ENCODE results near the gene SGK2.
"Not testable (repeated sequence)": the region's sequence is repeated elsewhere in the genome, so short reads cannot be mapped to it uniquely, and the experiment has no call there.

SGK2 gene

DNA sequence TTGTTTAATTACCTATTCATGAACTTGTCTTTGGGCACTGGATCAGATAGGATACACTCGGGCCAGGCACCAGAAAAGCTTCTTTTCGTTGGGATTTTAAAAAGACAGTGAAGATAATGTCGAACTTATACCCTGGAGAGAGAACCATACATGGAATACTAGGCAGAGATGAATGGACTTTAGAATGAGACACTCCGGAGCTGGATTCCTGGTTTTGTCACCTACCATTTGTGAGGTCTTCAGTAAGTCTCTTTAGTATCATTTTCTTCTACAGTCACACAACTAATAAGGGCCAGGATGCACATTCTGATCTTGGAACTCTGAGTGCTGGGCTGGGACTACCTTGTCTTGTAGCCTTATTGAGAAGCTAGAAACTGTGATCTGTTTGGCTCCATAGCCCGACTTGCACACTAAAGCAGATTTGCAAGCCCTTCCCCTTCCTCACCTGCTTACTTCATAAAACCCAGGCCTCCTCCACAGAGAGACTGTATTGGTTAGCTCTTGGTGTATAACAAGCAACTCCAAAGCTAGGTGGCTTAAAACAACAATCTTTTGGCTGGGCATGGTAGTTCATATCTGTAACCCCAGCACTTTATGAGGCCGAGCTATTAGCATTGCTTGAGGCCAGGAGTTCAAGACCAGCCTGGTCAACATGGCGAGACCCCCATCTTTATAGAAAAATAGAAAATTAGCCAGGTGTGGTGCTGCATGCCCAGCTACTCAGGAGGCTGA is 24.5 kb downstream of the SGK2 start:
- H3K27ac ChIP-seq (ENCODE audit: low read depth, low read length), result no peak overlapping the region

DNA sequence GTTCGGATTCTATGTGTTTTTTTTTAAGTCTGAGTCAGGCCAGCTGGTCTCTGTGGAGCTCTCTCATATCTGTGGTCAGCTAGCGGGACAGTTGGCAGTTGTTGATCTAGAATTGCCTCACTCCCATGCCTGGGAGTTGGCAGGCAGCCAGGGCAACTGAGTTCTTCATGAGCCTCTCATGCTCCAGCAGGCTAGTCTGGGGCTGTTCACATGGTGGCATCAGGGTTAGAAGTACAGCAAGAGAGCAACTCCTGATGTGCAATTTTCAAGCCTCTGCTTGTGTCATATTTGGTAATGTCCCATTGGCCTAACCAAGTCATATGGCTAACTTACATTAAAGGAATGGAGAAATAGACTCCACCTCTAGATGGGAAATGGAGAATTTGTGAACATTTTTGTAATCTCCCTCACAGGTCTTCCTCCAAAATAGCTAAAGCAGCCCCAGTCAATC is 25.2 kb downstream of the SGK2 start:
- H3K27me3 ChIP-seq (ENCODE audit: insufficient read depth, low read length), result no peaks in the 10 kb centered on the region
- H3K4me1 ChIP-seq (ENCODE audit: insufficient read depth, low read length), result peaks cover 10% of the 10 kb centered on the region
- no peak overlapping the region for H3K9ac ChIP-seq (ENCODE audit: low read depth, low read length)
- H3K4me3 ChIP-seq (ENCODE audit: low read length), result no peak overlapping the region
- H3K9me3 ChIP-seq (ENCODE audit: insufficient read depth, low read depth, low read length), result no peaks in the 10 kb centered on the region
- WGBS, result 88% methylated on average over 2 of the region's 2 CpGs
- no peak overlapping the region for H3K27ac ChIP-seq (ENCODE audit: low read depth, low read length)
- no peaks in the 10 kb centered on the region for H3K36me3 ChIP-seq (ENCODE audit: insufficient read depth, low read length)

More for the DNA sequence above, 24.5 kb downstream of the SGK2 start:
- Histone ChIP-seq H3K36me3 (ENCODE audit: insufficient read depth, low read length) (no peaks in the 10 kb centered on the region), H3K27me3 (ENCODE audit: insufficient read depth, low read length) (no peaks in the 10 kb centered on the region), H3K9me3 (ENCODE audit: insufficient read depth, low read depth, low read length) (no peaks in the 10 kb centered on the region), H3K4me3 (ENCODE audit: low read length) (no peak overlapping the region), H3K4me1 (ENCODE audit: insufficient read depth, low read length) (peaks cover 10% of the 10 kb centered on the region), H3K9ac (ENCODE audit: low read depth, low read length) (no peak overlapping the region)
- WGBS, result 91% methylated on average over 7 of the region's 7 CpGs

GRCh38 chr20:43584448-43585136 is 25.8 kb downstream of the SGK2 start:
- Histone ChIP-seq H3K9me3 (ENCODE audit: insufficient read depth, low read depth, low read length) (no peaks in the 10 kb centered on the region), H3K36me3 (ENCODE audit: insufficient read depth, low read length) (no peaks in the 10 kb centered on the region), H3K27me3 (ENCODE audit: insufficient read depth, low read length) (no peaks in the 10 kb centered on the region), H3K9ac (ENCODE audit: low read depth, low read length) (no peak overlapping the region), H3K4me1 (ENCODE audit: insufficient read depth, low read length) (peaks cover 10% of the 10 kb centered on the region), H3K27ac (ENCODE audit: low read depth, low read length) (no peak overlapping the region), H3K4me3 (ENCODE audit: low read length) (no peak overlapping the region)
- WGBS, result 67% methylated on average over 7 of the region's 7 CpGs

- Histone ChIP-seq H3K27ac (ENCODE audit: low read depth, low read length) (no peak overlapping the region), H3K36me3 (ENCODE audit: insufficient read depth, low read length) (no peaks in the 10 kb centered on the region), H3K4me3 (ENCODE audit: low read length) (no peak overlapping the region), H3K9ac (ENCODE audit: low read depth, low read length) (no peak overlapping the region), H3K27me3 (ENCODE audit: insufficient read depth, low read length) (no peaks in the 10 kb centered on the region), H3K9me3 (ENCODE audit: insufficient read depth, low read depth, low read length) (no peaks in the 10 kb centered on the region), H3K4me1 (ENCODE audit: insufficient read depth, low read length) (peaks cover 10% of the 10 kb centered on the region)
- 77% methylated on average over 8 of the region's 8 CpGs for WGBS
Measured at GRCh38 chr20:43586641-43587040, 27.8 kb downstream of the SGK2 start.

- H3K36me3 ChIP-seq (ENCODE audit: insufficient read depth, low read length); H3K27me3 ChIP-seq (ENCODE audit: insufficient read depth, low read length); H3K27ac ChIP-seq (ENCODE audit: low read depth, low read length); H3K9ac ChIP-seq (ENCODE audit: low read depth, low read length); H3K4me3 ChIP-seq (ENCODE audit: low read length); H3K4me1 ChIP-seq (ENCODE audit: insufficient read depth, low read length); H3K9me3 ChIP-seq (ENCODE audit: insufficient read depth, low read depth, low read length): not testable (repeated sequence)
- 96% methylated on average over 9 of the region's 10 CpGs for WGBS
Measured at GRCh38 chr20:43588526-43588925, 29.7 kb downstream of the SGK2 start.

GRCh38 chr20:43590036-43590391 is 31.2 kb downstream of the SGK2 start:
- H3K36me3 ChIP-seq (ENCODE audit: insufficient read depth, low read length), result peaks cover 13% of the 10 kb centered on the region; the same call in 1 of the 2 replicates
- WGBS, result 34% methylated on average over 8 of the region's 9 CpGs
- H3K27ac ChIP-seq (ENCODE audit: low read depth, low read length), result peak overlapping the region; percentile 92
- no peaks in the 10 kb centered on the region for H3K9me3 ChIP-seq (ENCODE audit: insufficient read depth, low read depth, low read length)
- no peaks in the 10 kb centered on the region for H3K27me3 ChIP-seq (ENCODE audit: insufficient read depth, low read length)
- H3K4me3 ChIP-seq (ENCODE audit: low read length), result peak overlapping the region; percentile 86
- H3K9ac ChIP-seq (ENCODE audit: low read depth, low read length), result peak overlapping the region; percentile 93
- H3K4me1 ChIP-seq (ENCODE audit: insufficient read depth, low read length), result no peaks in the 10 kb centered on the region; the same call in 1 of the 2 replicates

- H3K27me3 ChIP-seq (ENCODE audit: insufficient read depth, low read length), result no peaks in the 10 kb centered on the region
- H3K36me3 ChIP-seq (ENCODE audit: insufficient read depth, low read length), result peaks cover 17% of the 10 kb centered on the region
- no peaks in the 10 kb centered on the region for H3K9me3 ChIP-seq (ENCODE audit: insufficient read depth, low read depth, low read length)
- no peaks in the 10 kb centered on the region for H3K4me1 ChIP-seq (ENCODE audit: insufficient read depth, low read length)
- H3K4me3 ChIP-seq (ENCODE audit: low read length), result peak within 1 kb of the TSS; percentile 86
- peak within 1 kb of the TSS; percentile 92 for H3K27ac ChIP-seq (ENCODE audit: low read depth, low read length)
- under 1% methylated on average over 62 of the region's 68 CpGs for WGBS
- peak within 1 kb of the TSS; percentile 93 for H3K9ac ChIP-seq (ENCODE audit: low read depth, low read length)
Measured at GRCh38 chr20:43590392-43591303, 31.8 kb downstream of the SGK2 start, which contains the start of gene IFT52. TSS of gene IFT52 (plus strand) at chr20:43590937. CDS start at chr20:43594699, 3,762 bp downstream.

DNA sequence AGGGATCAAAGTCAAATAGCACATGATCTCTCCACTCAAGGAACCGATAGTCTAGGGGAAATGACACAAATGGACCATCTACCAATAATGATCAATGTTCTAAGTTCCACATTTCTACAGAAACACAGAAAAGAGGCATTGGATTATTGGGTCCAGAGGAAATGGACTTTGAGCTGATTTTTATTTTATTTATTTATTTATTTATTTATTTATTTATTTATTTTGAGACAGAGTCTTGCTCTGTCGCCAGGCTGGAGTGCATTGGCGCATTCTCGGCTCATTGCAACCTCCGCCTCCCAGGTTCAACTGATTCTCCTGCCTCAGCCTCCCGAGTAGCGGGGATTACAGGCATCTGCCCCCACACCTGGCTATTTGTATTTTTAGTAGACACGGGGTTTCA is 43.1 kb downstream of the SGK2 start:
- H3K36me3 ChIP-seq (ENCODE audit: insufficient read depth, low read length), result peaks cover 71% of the 10 kb centered on the region
- WGBS, result 86% methylated on average over 8 of the region's 8 CpGs
- not testable (repeated sequence) for H3K4me3 ChIP-seq (ENCODE audit: low read length); H3K4me1 ChIP-seq (ENCODE audit: insufficient read depth, low read length); H3K9me3 ChIP-seq (ENCODE audit: insufficient read depth, low read depth, low read length); H3K27ac ChIP-seq (ENCODE audit: low read depth, low read length); H3K27me3 ChIP-seq (ENCODE audit: insufficient read depth, low read length); H3K9ac ChIP-seq (ENCODE audit: low read depth, low read length)

GRCh38 chr20:43603124-43603523 is 44.3 kb downstream of the SGK2 start:
- H3K4me1 ChIP-seq (ENCODE audit: insufficient read depth, low read length), result no peaks in the 10 kb centered on the region
- no peaks in the 10 kb centered on the region for H3K27me3 ChIP-seq (ENCODE audit: insufficient read depth, low read length)
- H3K9ac ChIP-seq (ENCODE audit: low read depth, low read length), result no peak overlapping the region
- H3K9me3 ChIP-seq (ENCODE audit: insufficient read depth, low read depth, low read length), result no peaks in the 10 kb centered on the region
- no peak overlapping the region for H3K4me3 ChIP-seq (ENCODE audit: low read length)
- WGBS, result 84% methylated on average over 1 of the region's 1 CpG
- no peak overlapping the region for H3K27ac ChIP-seq (ENCODE audit: low read depth, low read length)
- H3K36me3 ChIP-seq (ENCODE audit: insufficient read depth, low read length), result peaks cover 64% of the 10 kb centered on the region

- WGBS, result 96% methylated on average over 8 of the region's 9 CpGs
- H3K36me3 ChIP-seq (ENCODE audit: insufficient read depth, low read length), result peaks cover 48% of the 10 kb centered on the region
Measured at GRCh38 chr20:43605715-43606114, 46.9 kb downstream of the SGK2 start.

GRCh38 chr20:43607278-43607677 is 48.5 kb downstream of the SGK2 start:
- not testable (repeated sequence) for H3K4me3 ChIP-seq (ENCODE audit: low read length); H3K9me3 ChIP-seq (ENCODE audit: insufficient read depth, low read depth, low read length); H3K27me3 ChIP-seq (ENCODE audit: insufficient read depth, low read length); H3K9ac ChIP-seq (ENCODE audit: low read depth, low read length); H3K27ac ChIP-seq (ENCODE audit: low read depth, low read length); H3K4me1 ChIP-seq (ENCODE audit: insufficient read depth, low read length)
- WGBS, result 98% methylated on average over 26 of the region's 30 CpGs
- H3K36me3 ChIP-seq (ENCODE audit: insufficient read depth, low read length), result peaks cover 46% of the 10 kb centered on the region

More at GRCh38 chr20:43605715-43606114, 46.9 kb downstream of the SGK2 start:
- no peak overlapping the region for H3K27ac ChIP-seq (ENCODE audit: low read depth, low read length)
- H3K4me1 ChIP-seq (ENCODE audit: insufficient read depth, low read length), result no peaks in the 10 kb centered on the region
- H3K4me3 ChIP-seq (ENCODE audit: low read length), result no peak overlapping the region
- no peaks in the 10 kb centered on the region for H3K9me3 ChIP-seq (ENCODE audit: insufficient read depth, low read depth, low read length)
- no peak overlapping the region for H3K9ac ChIP-seq (ENCODE audit: low read depth, low read length)
- no peaks in the 10 kb centered on the region for H3K27me3 ChIP-seq (ENCODE audit: insufficient read depth, low read length)
